Measurements from ENCODE around the gene FXN. TPM values are rescaled to one million over a fixed set of nuclear protein-coding genes. Genes with fewer than 3 reads are reported as not detected.

Gene FXN
- total RNA-seq, 2 donors from 2014 or later: 9.6 to 17.8 TPM

GRCh38 chr9:68997666-68998065 lies 37.9 kb upstream of the FXN start:
- TF ChIP-seq POLR2AphosphoS5 (IDR thresholded peaks at IDR 0.05): no peak
- TF ChIP-seq POLR2A (IDR thresholded peaks at IDR 0.05): no peak
- TF ChIP-seq, protein P1, sequence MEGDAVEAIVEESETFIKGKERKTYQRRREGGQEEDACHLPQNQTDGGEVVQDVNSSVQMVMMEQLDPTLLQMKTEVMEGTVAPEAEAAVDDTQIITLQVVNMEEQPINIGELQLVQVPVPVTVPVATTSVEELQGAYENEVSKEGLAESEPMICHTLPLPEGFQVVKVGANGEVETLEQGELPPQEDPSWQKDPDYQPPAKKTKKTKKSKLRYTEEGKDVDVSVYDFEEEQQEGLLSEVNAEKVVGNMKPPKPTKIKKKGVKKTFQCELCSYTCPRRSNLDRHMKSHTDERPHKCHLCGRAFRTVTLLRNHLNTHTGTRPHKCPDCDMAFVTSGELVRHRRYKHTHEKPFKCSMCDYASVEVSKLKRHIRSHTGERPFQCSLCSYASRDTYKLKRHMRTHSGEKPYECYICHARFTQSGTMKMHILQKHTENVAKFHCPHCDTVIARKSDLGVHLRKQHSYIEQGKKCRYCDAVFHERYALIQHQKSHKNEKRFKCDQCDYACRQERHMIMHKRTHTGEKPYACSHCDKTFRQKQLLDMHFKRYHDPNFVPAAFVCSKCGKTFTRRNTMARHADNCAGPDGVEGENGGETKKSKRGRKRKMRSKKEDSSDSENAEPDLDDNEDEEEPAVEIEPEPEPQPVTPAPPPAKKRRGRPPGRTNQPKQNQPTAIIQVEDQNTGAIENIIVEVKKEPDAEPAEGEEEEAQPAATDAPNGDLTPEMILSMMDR (IDR thresholded peaks at IDR 0.05): no peak
- no peaks in the 10 kb centered on the region for H3K36me3 ChIP-seq
- no peak overlapping the region for H3K4me3 ChIP-seq
- no peaks in the 10 kb centered on the region for H3K4me1 ChIP-seq (replicated peaks)
- WGBS: 77% methylated on average over 3 of the region's 3 CpGs
- DNase-seq (ENCODE audit: low spot score): no peak
- H3K27me3 ChIP-seq (replicated peaks; ENCODE audit: insufficient read depth): no peaks in the 10 kb centered on the region
- intact Hi-C loops (cut with DNase I): loop anchor here (10.0 kb wide), 1 partner anchor 213 kb away; a partner anchor contains a TSS
- H3K9me3 ChIP-seq: no peaks in the 10 kb centered on the region
- H3K27ac ChIP-seq: no peak overlapping the region

DNA sequence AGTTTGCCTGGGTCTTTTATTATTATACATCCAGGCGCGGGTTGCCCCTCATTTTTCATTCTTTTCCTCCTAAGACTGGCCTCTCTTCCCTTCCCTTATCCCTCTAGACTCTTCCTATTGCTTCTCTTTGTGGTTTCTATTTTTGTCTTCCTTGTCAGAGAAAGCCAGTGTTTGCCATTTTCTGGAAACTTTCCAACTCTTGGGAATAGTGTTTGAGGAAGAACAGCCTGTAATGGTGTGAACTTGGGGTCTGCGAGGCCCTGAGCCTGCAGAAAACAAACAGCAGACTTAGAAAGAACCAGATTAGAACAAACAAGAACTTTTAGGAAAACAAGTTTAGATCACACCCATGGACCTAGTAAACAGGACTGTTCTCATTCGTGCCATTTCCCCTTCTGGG lies 37.2 kb upstream of the FXN start:
- no peaks in the 10 kb centered on the region for H3K27me3 ChIP-seq (replicated peaks; ENCODE audit: insufficient read depth)
- H3K4me3 ChIP-seq: no peak overlapping the region
- no peak overlapping the region for H3K27ac ChIP-seq
- intact Hi-C loops (cut with DNase I): loop anchor here (10.0 kb wide), 1 partner anchor 214 kb away; a partner anchor contains a TSS
- no peak for DNase-seq (ENCODE audit: low spot score)
- no peaks in the 10 kb centered on the region for H3K36me3 ChIP-seq
- WGBS: 61% methylated on average over 4 of the region's 4 CpGs
- no peaks in the 10 kb centered on the region for H3K4me1 ChIP-seq (replicated peaks)
- H3K9me3 ChIP-seq: no peaks in the 10 kb centered on the region
- TF ChIP-seq, protein P1 (IDR thresholded peaks at IDR 0.05): no peak
- TF ChIP-seq POLR2AphosphoS5 (IDR thresholded peaks at IDR 0.05): no peak
- TF ChIP-seq POLR2A (IDR thresholded peaks at IDR 0.05): no peak

- Histone ChIP-seq H3K27me3 (replicated peaks; ENCODE audit: insufficient read depth) (no peaks in the 10 kb centered on the region), H3K4me1 (replicated peaks) (no peaks in the 10 kb centered on the region), H3K27ac (no peak overlapping the region), H3K4me3 (no peak overlapping the region), H3K9me3 (no peaks in the 10 kb centered on the region), H3K36me3 (no peaks in the 10 kb centered on the region)
- intact Hi-C loops (cut with DNase I): loop anchor here (10.0 kb wide), 1 partner anchor 214 kb away; a partner anchor contains a TSS
- WGBS: 75% methylated on average over 5 of the region's 5 CpGs
- no peak for DNase-seq (ENCODE audit: low spot score)
- TF ChIP-seq, protein P1 (IDR thresholded peaks at IDR 0.05): no peak
- no peak for TF ChIP-seq POLR2A (IDR thresholded peaks at IDR 0.05)
- no peak for TF ChIP-seq POLR2AphosphoS5 (IDR thresholded peaks at IDR 0.05)
Measured at GRCh38 chr9:68998812-68999211, 36.7 kb upstream of the FXN start.

DNA sequence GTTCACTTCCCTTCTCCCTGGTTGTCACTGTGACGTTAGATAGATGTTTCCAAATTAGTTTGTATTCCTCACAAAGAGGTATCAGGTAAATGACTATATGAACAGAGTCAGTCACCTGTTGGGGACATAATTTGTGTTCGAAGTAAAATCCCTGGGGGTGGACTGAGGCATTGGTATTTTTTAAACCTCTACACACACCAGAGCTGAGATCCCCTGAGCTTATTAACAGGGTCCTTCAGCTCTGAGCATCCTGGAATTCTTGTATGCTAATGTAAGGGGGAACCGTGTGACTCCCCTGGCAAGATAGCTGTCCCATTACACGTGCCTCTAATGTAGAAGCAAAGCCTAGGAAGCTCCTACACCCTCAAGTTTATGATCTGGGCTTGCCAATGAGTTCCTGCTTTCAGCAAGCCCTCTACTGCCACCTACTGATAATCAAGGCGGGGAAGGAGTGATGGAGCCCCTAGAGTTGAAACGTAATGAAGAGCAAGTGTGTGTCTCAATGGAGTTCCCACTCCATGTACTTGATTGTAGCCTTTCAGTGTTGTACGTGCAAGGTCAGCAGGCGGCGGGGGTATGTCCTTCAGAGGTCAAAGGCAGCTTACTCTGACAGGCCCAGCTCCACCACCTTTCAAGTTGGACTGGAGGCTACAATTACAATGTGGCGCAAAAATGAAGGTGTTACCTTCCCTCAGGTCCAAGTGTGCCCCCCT lies 36.0 kb upstream of the FXN start:
- no peaks in the 10 kb centered on the region for H3K4me1 ChIP-seq (replicated peaks)
- peak; percentile 68 for DNase-seq (ENCODE audit: low spot score)
- no peaks in the 10 kb centered on the region for H3K27me3 ChIP-seq (replicated peaks; ENCODE audit: insufficient read depth)
- H3K27ac ChIP-seq: no peak overlapping the region
- no peak for TF ChIP-seq POLR2A (IDR thresholded peaks at IDR 0.05)
- peak; percentile 36 for TF ChIP-seq POLR2AphosphoS5 (IDR thresholded peaks at IDR 0.05)
- TF ChIP-seq, protein P1 (IDR thresholded peaks at IDR 0.05): peak; percentile 42 to 79 (median 76)
- WGBS: 47% methylated on average over 10 of the region's 10 CpGs
- intact Hi-C loops (cut with DNase I): loop anchor here (5.0 to 10.0 kb wide), 2 partner anchors 215 to 417 kb away; a partner anchor contains a TSS
- H3K4me3 ChIP-seq: no peak overlapping the region
- no peaks in the 10 kb centered on the region for H3K9me3 ChIP-seq
- no peaks in the 10 kb centered on the region for H3K36me3 ChIP-seq

DNA sequence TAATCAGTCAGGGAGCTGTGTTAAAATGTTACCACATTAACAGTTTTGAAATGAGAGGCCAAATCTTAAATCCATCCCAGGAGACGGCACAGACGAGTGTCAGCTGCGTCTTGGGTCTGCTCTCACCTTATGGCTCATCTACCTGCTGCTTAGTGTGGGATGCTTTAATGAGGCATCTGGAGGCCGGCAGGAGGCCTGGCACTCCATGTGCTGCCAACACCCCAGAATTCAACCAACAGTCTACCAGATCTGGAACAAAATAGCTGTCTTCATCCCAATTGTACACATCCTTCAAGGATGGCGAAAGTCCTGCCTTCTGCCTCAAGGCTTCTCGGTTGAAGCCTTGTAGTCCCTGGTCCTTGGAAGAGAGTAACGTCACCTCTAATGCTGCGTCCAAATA lies 33.6 kb upstream of the FXN start:
- Histone ChIP-seq H3K4me1 (replicated peaks) (no peaks in the 10 kb centered on the region), H3K36me3 (no peaks in the 10 kb centered on the region), H3K27ac (no peak overlapping the region), H3K27me3 (replicated peaks; ENCODE audit: insufficient read depth) (no peaks in the 10 kb centered on the region), H3K9me3 (no peaks in the 10 kb centered on the region), H3K4me3 (no peak overlapping the region)
- intact Hi-C loops (cut with DNase I): loop anchor here (5.0 kb wide), 1 partner anchor 420 kb away; no protein-coding TSS in a partner anchor
- 71% methylated on average over 8 of the region's 8 CpGs for WGBS
- DNase-seq (ENCODE audit: low spot score): no peak
- no peak for TF ChIP-seq POLR2AphosphoS5 (IDR thresholded peaks at IDR 0.05)
- TF ChIP-seq POLR2A (IDR thresholded peaks at IDR 0.05): no peak
- TF ChIP-seq, protein P1 (IDR thresholded peaks at IDR 0.05): no peak
